SK-N-SH treated with all-trans-retinoic acid at 6 μM for 48 hours (cell line): Measurements from ENCODE around the gene MIXL1.

Source experiments
- ZNF70 ChIP-seq: fragments of 450-650 bp; formaldehyde crosslinking; IDR thresholded peaks from 2 replicates; pipeline ENCODE4 v1.5.0; 2020; ENCODE audit warnings: mild to moderate bottlenecking, moderate library complexity
- TF ChIP-seq, protein P1 (sequence below): fragments of 250-450 bp; sonication (Bioruptor Pico); IDR thresholded peaks from 2 replicates; pipeline ENCODE4 v1.5.1; 2020; ENCODE audit warnings: low read depth, mild to moderate bottlenecking, moderate library complexity
- TF ChIP-seq, protein P2 (sequence below): fragments of 250-450 bp; sonication (Bioruptor Pico); IDR thresholded peaks from 2 replicates; pipeline ENCODE4 v1.8.0; 2020; ENCODE audit warnings: mild to moderate bottlenecking, moderate library complexity, borderline replicate concordance
- TF ChIP-seq, protein P3 (sequence below): fragments of 250-450 bp; sonication (Bioruptor Pico); IDR thresholded peaks from 2 replicates; pipeline ENCODE4 v1.8.0; 2021; ENCODE audit warnings: low read depth, mild to moderate bottlenecking, moderate library complexity, borderline replicate concordance

DNA sequence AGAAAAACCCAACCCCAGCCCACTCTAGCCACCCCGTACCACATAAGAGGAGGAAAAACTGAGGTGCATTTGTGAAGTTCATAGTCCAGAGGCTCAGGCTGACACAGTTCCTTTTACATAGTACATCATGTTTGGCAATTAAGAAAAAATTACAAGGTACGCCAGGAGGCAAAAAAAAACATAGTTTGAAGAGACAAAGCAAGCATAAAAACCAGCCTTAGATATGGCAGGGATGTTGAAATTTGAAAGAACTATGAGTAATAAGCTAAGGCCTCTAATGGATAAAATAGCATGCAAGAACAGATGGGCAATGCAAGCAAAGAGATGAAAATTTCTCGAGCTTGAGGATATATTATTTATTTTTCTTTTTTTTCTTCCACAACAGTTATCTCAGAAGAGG is 31.9 kb downstream of the MIXL1 start:
- no peak for TF ChIP-seq ZNF70 (CRISPR knock-in tag)
- TF ChIP-seq, protein P1, sequence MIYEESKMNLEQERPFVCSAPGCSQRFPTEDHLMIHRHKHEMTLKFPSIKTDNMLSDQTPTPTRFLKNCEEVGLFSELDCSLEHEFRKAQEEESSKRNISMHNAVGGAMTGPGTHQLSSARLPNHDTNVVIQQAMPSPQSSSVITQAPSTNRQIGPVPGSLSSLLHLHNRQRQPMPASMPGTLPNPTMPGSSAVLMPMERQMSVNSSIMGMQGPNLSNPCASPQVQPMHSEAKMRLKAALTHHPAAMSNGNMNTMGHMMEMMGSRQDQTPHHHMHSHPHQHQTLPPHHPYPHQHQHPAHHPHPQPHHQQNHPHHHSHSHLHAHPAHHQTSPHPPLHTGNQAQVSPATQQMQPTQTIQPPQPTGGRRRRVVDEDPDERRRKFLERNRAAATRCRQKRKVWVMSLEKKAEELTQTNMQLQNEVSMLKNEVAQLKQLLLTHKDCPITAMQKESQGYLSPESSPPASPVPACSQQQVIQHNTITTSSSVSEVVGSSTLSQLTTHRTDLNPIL (CRISPR knock-in tag): no peak
- TF ChIP-seq, protein P2, sequence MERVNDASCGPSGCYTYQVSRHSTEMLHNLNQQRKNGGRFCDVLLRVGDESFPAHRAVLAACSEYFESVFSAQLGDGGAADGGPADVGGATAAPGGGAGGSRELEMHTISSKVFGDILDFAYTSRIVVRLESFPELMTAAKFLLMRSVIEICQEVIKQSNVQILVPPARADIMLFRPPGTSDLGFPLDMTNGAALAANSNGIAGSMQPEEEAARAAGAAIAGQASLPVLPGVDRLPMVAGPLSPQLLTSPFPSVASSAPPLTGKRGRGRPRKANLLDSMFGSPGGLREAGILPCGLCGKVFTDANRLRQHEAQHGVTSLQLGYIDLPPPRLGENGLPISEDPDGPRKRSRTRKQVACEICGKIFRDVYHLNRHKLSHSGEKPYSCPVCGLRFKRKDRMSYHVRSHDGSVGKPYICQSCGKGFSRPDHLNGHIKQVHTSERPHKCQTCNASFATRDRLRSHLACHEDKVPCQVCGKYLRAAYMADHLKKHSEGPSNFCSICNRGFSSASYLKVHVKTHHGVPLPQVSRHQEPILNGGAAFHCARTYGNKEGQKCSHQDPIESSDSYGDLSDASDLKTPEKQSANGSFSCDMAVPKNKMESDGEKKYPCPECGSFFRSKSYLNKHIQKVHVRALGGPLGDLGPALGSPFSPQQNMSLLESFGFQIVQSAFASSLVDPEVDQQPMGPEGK (CRISPR knock-in tag): no peak
- TF ChIP-seq, protein P3, sequence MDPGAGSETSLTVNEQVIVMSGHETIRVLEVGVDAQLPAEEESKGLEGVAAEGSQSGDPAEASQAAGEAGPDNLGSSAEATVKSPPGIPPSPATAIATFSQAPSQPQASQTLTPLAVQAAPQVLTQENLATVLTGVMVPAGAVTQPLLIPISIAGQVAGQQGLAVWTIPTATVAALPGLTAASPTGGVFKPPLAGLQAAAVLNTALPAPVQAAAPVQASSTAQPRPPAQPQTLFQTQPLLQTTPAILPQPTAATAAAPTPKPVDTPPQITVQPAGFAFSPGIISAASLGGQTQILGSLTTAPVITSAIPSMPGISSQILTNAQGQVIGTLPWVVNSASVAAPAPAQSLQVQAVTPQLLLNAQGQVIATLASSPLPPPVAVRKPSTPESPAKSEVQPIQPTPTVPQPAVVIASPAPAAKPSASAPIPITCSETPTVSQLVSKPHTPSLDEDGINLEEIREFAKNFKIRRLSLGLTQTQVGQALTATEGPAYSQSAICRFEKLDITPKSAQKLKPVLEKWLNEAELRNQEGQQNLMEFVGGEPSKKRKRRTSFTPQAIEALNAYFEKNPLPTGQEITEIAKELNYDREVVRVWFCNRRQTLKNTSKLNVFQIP (CRISPR knock-in tag): no peak
